Central memory CD4-positive, alpha-beta T cell (primary cell): Measurements from ENCODE around the gene SCAF8.
"Not testable (repeated sequence)": the region's sequence is repeated elsewhere in the genome, so short reads cannot be mapped to it uniquely, and the experiment has no call there.

Experiments used
- DNase-seq: peaks from one replicate; pipeline ENCODE4 v3.0.0; 2022
- total RNA-seq, 3 experiments: gene quantifications; one replicate each; lab custom pipeline; 2026; lab: John Stamatoyannopoulos, UW

The SCAF8 gene, protein sequence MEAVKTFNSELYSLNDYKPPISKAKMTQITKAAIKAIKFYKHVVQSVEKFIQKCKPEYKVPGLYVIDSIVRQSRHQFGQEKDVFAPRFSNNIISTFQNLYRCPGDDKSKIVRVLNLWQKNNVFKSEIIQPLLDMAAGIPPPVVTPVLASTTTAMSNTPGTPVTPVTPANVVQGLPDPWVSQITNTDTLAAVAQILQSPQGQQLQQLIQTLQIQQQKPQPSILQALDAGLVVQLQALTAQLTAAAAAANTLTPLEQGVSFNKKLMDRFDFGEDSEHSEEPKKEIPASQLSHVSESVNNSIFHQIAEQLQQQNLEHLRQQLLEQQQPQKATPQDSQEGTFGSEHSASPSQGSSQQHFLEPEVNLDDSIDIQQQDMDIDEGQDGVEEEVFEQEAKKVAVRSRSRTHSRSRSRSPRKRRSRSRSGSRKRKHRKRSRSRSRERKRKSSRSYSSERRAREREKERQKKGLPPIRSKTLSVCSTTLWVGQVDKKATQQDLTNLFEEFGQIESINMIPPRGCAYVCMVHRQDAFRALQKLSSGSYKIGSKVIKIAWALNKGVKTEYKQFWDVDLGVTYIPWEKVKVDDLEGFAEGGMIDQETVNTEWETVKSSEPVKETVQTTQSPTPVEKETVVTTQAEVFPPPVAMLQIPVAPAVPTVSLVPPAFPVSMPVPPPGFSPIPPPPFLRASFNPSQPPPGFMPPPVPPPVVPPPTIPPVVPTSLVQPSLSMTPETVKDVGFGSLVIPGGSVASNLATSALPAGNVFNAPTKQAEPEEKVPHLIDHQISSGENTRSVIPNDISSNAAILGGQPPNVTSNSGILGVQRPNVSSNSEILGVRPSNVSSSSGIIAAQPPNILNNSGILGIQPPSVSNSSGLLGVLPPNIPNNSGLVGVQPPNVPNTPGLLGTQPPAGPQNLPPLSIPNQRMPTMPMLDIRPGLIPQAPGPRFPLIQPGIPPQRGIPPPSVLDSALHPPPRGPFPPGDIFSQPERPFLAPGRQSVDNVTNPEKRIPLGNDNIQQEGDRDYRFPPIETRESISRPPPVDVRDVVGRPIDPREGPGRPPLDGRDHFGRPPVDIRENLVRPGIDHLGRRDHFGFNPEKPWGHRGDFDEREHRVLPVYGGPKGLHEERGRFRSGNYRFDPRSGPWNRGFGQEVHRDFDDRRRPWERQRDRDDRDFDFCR (N-terminal part only)
- 94.7 to 130 (median 127) reads per million in 3 experiments for total RNA-seq

GRCh38 chr6:154733183-154733625 is at the start of gene SCAF8:
Gene SCAF8, plus strand, starts transcription at chr6:154733416. Its CDS starts 485 bp downstream, at chr6:154733901.
- peak; percentile 84 for DNase-seq

DNA sequence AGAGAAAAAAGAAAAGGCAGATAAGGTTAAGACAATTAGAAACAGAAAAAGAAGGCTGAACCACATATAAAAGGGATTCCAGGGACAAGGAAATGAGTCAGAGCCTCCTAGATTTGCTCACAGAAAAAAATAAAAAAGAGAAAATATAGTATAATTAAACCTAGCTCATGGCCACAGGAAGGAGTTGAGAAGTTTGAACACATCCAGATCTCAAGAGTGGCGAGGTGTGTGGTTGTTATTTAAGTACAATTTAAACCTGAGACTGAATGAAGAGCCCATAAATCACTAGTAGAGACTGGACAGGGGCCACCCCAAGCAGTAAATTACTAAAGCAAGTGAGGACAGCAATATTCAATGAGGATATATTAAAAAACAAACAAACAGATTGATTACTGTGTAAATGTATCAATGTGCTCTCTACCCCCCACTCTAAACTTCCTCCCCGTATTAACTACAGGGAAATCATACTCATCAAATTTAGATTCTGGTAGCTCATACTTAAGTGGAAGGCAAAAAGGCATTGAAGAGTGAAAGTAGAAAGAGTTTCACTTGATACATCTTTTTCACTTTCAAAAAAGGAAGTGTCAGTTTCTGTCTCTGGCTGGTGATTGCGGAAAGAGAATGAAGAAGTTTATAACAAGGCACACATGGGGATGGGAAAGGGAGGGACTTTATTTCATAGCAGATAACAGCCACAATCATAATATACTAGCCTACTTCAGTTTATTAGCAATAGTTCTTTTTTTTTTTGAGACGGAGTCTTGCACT is 49.3 kb upstream of the SCAF8 start:
- DNase-seq, result no peak

- no peak for DNase-seq
Observed at GRCh38 chr6:154686162-154686561, 47.1 kb upstream of the SCAF8 start.

DNA sequence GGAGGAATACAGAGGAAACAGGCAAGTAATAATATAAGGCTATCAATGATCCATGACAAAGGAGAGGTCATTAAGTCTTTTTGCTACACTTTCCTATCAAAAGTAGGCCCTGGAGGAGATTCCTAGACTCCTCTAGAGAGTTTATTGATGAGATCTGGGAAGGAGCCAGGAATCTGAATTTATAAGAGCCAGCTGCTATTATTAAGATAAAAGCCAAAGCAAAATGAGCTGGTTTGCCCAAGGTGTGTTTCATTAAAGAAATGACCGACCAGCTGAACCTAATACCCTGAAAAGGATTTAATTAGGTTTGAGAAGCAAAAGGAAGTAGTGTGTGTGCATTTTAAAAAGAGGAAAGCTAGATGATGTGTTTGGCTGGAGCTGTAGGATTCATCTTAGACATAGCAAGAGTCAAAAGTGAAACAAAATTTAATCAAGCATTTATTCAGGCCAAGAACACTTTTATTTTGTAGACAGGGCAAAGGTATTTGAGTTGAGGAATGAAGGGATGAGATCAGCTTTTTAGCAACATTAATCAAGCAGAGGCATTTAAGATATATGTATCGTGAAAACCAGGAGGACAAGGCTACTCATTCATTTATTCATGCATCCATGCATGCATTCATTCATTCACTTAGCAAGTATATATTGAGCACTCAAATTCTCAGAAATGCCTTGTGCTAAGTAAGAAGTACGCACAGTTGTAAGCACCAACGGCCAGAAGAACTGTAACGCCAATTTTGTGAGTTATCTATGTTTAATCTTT is 43.5 kb upstream of the SCAF8 start:
- DNase-seq, result no peak

DNA sequence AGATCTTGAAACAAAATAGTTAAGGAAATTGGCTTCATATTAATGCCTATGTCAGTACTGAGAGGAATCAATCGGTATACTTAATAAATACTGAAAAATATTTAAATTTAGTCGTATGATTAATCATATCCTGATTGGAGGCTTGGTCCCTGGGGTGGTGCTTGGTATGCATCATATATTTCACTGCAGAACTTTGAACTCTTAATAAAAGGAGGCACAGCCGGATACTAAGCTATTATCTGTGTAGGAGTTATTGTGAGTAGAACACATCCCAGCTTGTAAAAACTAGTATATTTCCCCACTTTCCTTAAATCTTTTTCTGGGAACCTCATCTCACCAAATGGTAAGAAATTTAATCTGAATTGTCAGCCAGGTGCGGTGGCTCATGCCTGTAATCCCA is 42.4 kb upstream of the SCAF8 start:
- no peak for DNase-seq

DNA sequence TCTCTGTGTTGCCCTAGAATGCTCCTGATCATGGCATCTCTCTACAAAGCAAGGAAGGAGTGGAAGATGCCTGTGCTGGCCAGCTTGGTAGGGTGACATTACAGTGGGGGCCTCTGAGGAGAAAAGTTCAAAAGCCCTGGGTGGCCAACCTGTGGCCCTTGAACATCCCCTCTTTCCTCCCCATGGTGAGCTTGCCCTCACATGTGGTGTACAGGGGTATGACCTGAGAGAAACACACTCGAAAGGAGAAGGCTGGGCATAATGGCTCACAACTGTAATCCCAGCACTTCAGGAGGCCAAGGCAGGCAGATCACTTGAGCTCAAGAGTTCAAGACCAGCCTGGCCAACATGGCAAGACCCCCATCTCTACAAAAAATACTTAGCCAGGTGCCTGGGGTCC is 36.6 kb upstream of the SCAF8 start:
- DNase-seq, result no peak

- DNase-seq, result no peak
Observed at GRCh38 chr6:154703124-154703523, 30.1 kb upstream of the SCAF8 start.

DNA sequence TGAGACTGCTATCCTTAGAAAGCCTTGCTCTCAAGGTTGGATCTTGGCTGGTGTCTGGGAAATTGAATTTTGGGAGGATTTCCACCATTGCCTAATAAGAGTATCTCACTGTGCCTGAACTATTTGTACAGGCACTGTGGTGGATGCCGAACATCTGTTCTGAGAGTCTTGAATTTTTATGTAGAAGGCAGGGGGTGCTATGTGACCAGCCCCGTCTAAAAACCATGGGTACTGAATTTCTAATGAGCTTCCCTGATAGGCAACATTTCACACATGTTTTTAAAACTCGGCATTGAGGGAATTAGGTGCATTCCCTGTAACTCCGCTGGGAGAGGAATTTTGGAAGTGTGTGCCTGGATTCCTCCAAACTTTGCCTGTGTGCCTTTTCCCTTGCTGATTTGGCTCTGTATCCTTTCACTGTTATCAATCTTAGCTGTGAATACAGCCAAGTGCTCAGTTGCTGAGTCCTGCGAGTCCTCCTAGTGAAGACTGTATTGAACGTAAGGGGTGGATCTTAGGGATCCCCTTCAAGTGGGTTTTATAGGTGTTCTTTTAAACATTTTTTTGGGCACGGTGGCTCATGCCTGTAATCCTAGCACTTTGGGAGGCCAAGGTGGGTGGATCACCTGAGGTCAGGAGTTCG is 27.6 kb upstream of the SCAF8 start:
- no peak for DNase-seq

- DNase-seq, result no peak
Observed at GRCh38 chr6:154706389-154706788, 26.8 kb upstream of the SCAF8 start.

GRCh38 chr6:154709621-154710020 is 23.6 kb upstream of the SCAF8 start:
- DNase-seq, result no peak

GRCh38 chr6:154710689-154711088 is 22.5 kb upstream of the SCAF8 start:
- no peak for DNase-seq

- no peak for DNase-seq
Observed at GRCh38 chr6:154715446-154715845, 17.8 kb upstream of the SCAF8 start.

- DNase-seq, result not testable (repeated sequence)
Observed at GRCh38 chr6:154716350-154716749, 16.9 kb upstream of the SCAF8 start.

GRCh38 chr6:154719433-154719832 is 13.8 kb upstream of the SCAF8 start:
- DNase-seq, result no peak

DNA sequence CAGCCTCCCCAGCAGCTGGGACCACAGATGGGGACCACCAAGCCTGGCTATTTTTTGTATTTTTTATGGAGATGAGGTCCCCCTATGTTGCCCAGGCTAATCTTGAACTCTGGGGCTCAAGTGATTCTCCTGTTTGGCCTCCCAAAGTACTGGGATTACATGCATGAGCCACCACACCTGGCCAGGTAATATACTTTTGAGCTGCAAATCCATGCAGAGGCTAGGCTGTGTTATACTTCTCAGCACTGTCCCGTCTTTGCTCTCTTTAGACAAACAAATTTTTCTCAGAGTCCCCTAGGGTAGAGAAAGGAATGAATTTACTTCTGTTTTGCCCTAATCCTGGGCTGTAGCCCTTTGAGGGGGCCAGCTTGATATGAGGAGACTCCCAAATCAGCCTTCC is 13.4 kb upstream of the SCAF8 start:
- no peak for DNase-seq

DNA sequence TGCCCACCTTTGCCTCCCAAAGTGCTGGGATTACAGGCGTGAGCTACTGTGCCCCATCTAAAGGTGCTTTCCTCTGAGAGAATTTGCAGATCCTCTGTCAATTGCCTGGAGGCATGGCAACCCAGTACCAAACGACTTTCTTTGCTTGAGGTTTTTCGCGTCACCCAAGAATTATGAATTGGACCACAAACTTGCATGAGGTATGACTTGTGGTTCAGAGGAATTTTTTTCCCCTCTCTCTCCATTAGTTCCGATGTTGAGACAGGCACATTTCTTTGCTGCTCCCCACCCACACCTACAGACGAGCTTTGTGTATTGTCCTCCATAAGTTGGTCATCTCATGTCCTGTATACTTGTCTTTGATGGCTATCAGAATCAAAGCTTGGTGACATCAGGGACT is 11.8 kb upstream of the SCAF8 start:
- DNase-seq, result no peak

DNA sequence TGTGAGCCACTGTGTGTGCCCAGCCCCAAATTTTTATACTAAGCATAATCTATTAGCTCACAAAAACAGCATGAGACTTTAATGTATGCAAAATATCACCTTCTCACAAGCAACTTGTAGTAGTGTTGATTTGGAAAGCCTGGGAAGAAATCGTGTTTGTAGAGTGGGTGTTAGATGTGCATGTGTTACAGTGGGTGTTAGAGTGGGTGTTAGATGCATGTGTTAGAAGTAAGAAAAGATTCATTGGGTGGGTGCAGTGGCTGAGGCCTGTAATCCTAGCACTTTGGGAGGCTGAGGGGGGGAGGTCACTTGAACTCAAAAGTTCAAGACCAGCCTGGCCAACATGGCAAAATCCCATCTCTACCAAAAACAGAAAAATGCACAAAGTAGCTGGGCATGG is 6.3 kb upstream of the SCAF8 start:
- no peak for DNase-seq

- DNase-seq, result no peak
Observed at GRCh38 chr6:154731296-154732218, 1.7 kb upstream of the SCAF8 start.

DNA sequence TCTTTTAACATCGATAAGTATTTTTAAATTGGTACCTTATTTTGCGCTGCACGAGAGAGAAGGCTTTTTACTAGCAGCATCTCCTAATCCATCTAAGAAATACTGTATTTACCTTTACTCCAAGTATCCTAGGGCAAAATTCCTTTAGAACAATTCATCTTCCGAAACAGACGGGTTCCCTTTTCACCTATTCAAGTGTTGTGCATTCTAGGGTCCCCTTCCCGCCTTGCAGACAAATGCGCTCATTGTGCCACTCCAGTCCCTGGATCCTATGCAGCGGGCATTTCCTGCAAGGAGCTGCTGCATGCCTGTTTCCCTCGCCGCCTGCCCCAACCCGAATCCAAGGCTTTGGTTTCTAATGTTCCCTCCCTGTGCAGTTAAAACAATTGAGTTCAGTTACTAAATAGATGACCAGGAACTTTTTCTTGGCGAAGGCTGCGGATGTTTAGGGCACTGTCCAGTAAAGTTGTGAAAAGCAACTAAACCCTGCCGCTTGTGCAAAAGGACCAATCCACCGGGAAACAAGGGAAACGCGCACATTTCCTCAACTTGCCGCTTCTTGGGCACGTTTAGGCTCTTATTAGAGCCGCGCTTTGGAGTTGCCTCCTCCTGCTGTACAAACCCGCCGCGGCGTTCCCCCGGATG is 556 bp upstream of the SCAF8 start:
- no peak for DNase-seq
